GM12892 (cell line): Measurements from ENCODE around the gene TNFRSF1A.

Source experiments
- POLR2A ChIP-seq: IDR thresholded peaks from 2 replicates; pipeline ENCODE4 v1.6.1; 2011; ENCODE audit warnings: low read depth, low read length, control low read depth
- POLR2AphosphoS5 ChIP-seq: IDR thresholded peaks from 2 replicates; pipeline ENCODE4 v1.6.1; 2011; ENCODE audit warnings: low read depth, low read length, control low read depth

DNA sequence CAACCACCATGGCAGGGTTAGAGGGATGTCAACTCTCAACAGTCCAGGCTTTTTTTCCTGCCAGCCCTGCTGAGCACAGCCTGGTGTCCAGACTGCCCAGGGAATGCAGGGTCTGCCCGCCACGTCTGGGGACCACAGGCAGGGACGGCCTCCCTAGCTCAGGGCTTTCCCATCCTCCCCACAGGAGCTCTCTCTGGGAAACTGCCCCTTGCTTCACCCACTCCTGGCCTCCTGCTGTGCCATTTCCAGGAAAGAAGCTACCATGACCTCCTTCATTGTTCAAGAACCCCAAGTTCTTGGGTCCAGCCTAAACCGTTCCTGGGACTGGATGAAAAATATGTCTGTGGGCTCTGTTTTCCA lies 28.7 kb upstream of the TNFRSF1A start:
- TF ChIP-seq POLR2AphosphoS5 (no peak), POLR2A (no peak)
